ENCODE results near the gene MFSD12.

The MFSD12 gene

GRCh38 chr19:3512562-3513228 is 44.7 kb downstream of the MFSD12 start:
- TF ChIP-seq CTCF (IDR thresholded peaks at IDR 0.05; ENCODE audit: low read depth, low read length) = no peak
- no peak overlapping the region for H3K4me3 ChIP-seq (ENCODE audit: low read depth, low read length)

GRCh38 chr19:3511506-3512251 is 45.7 kb downstream of the MFSD12 start:
- TF ChIP-seq CTCF (IDR thresholded peaks at IDR 0.05; ENCODE audit: low read depth, low read length) = no peak
- H3K4me3 ChIP-seq (ENCODE audit: low read depth, low read length) = no peak overlapping the region

GRCh38 chr19:3510727-3511126 is 46.7 kb downstream of the MFSD12 start:
- TF ChIP-seq CTCF (IDR thresholded peaks at IDR 0.05; ENCODE audit: low read depth, low read length) = no peak

GRCh38 chr19:3509566-3509989 is 47.8 kb downstream of the MFSD12 start:
- no peak for TF ChIP-seq CTCF (IDR thresholded peaks at IDR 0.05; ENCODE audit: low read depth, low read length)
- H3K4me3 ChIP-seq (ENCODE audit: low read depth, low read length) = no peak overlapping the region

More at GRCh38 chr19:3510727-3511126, 46.7 kb downstream of the MFSD12 start:
- no peak overlapping the region for H3K4me3 ChIP-seq (ENCODE audit: low read depth, low read length)

- TF ChIP-seq CTCF (IDR thresholded peaks at IDR 0.05; ENCODE audit: low read depth, low read length) = no peak
- H3K4me3 ChIP-seq (ENCODE audit: low read depth, low read length) = no peak overlapping the region
These were observed 48.4 kb downstream of the MFSD12 start for GRCh38 chr19:3508771-3509535.

- peak overlapping the region; percentile 79 for H3K4me3 ChIP-seq (ENCODE audit: low read depth, low read length)
These were observed 49.2 kb downstream of the MFSD12 start for GRCh38 chr19:3508121-3508661.

GRCh38 chr19:3507371-3508120 is 49.8 kb downstream of the MFSD12 start:
- TF ChIP-seq CTCF (IDR thresholded peaks at IDR 0.05; ENCODE audit: low read depth, low read length) = no peak
- peak overlapping the region; percentile 79 for H3K4me3 ChIP-seq (ENCODE audit: low read depth, low read length)

Measured in WI38 (cell line).